A549 treated with CORT108297 at 1 μM for 4 hours (cell line): ENCODE data around the gene ZNF777. TPM values are rescaled to one million over a fixed set of nuclear protein-coding genes. Genes with fewer than 3 reads are reported as not detected.

ENCODE experiments used
- total RNA-seq: library from RNA; stranded (reverse); fragments of 200-300 nt; extraction: Qiagen RNA extraction; gene quantifications from 5 replicates; pipeline ENCODE4 v1.2.3, GENCODE V29; 2022

ZNF777 gene
- total RNA-seq: 15.6 to 21.5 TPM (median 20.8 TPM) in 5 replicates

DNA sequence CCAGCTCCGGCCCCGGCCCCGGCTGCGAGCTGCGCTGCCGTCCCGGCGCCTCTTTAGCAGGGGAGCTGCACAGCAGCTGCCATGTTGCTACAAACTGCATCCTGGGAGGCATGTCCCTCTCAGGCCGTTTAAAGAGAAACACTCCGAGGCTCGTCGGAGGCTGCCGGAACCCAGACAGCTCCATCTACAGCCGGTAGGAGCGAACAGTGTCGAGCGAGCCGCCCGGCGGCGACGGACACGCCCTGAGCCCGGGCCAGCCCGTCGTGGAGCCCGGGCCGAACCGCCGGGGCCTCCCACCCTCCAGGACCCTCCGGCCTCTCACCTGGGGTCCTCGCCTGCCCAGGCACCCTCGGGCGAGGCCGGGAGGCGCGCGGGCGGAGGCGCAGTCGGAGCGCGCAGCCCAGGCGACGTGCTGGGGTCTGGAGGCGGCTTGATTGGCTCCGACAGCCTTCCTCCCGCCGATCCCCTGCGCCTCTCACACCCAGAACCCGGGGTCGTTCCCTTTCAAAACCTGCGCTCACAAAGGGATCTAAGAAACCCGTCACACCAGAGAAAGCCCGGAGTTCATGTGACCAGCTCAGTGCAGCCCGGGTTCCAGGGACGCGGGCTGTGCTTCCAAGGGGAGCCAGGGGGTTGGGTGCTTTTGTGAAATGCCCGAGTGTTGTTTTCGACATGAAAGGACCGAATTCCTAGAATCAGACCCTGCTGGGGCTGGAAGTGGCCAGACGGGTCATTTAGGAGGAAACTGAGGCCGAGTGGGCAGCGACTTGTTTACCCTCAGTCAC is at the start of gene ZNF777:
Gene ZNF777 (minus strand): TSS at position 570 of the 785 bp plus-strand sequence. CDS start 5,040 bp downstream, outside the sequence.

DNA sequence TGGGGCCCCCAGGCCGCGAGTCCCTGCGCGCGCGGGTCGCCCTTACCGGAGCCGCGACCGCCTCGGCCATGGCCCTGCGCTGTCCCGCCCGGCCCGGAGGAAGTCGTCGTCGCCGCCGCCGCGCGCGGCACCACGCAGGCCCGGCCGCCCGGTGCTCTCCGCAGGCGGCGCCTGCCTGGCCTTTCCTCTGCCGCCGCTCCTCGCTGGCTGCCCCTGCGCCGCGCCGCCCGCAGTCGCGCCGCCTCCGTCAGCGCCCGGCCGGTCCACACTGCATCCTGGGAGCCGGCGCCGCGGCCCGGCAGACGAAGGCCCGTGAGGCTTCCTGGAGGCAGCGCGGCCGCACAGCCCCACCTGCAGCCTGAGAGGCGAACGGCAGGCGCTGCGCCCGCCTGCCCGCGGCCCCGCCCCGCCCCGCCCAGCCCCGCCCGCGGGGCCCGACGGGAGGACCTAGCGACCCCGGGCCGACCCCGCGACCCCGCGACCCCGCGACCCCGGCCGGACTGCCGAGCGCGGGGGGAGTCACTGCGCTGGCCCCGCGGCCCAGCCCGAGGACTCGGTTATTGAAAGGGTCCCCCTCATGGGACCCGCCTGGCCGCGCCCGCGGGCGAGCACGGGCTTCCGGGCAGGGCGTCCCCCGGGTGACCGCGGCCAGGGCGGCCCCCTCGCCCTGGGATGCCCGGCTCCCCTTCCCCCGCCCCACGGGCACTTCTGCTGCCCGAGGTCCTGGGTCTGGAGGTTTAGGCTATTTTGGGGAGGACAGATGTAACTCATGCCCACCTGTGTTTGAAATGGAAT is 36.8 kb upstream of the ZNF777 start, which contains the start of gene ZNF746:
Gene ZNF746 (minus strand): TSS at position 343 of the 795 bp plus-strand sequence. CDS start 273 bp downstream, at position 70.

Other genes starting within 250 kb of the ZNF777 start
- 11.1 to 12.6 TPM (median 12.2 TPM) in 5 replicates for gene ZNF212, start 221.4 kb downstream of the ZNF777 start, total RNA-seq
- 5.0 to 7.2 TPM (median 6.5 TPM) in 5 replicates for gene ZNF783, start 198.9 kb downstream of the ZNF777 start, total RNA-seq
- gene ZNF746, start 36.7 kb upstream of the ZNF777 start, total RNA-seq: 13.8 to 19.9 TPM (median 19.0 TPM) in 5 replicates